H9 (cell line): ENCODE data around the gene UQCRHL. TPM values are rescaled to one million over a fixed set of nuclear protein-coding genes. Genes with fewer than 3 reads are reported as not detected.
"Not testable (repeated sequence)": the region's sequence is repeated elsewhere in the genome, so short reads cannot be mapped to it uniquely, and the experiment has no call there.

Experiments
- DNase-seq: peaks from one replicate; pipeline ENCODE4 v3.0.0-alpha.2; 2017
- H2AFZ ChIP-seq: one replicate; pipeline ENCODE4 v1.6.1; 2013; ENCODE audit warnings: mild to moderate bottlenecking, low read length, control low read depth, moderate library complexity
- H2AK5ac ChIP-seq: 2 replicates; pipeline ENCODE4 v1.6.1; 2013; ENCODE audit warnings: low read length, control low read depth, mixed read lengths; ENCODE audit not compliant: insufficient read length
- H2BK120ac ChIP-seq: one replicate; pipeline ENCODE4 v1.6.1; 2013; ENCODE audit warnings: low read depth, mild to moderate bottlenecking, low read length, control low read depth, inconsistent platforms; ENCODE audit not compliant: poor library complexity, severe bottlenecking
- H2BK12ac ChIP-seq: 2 replicates; pipeline ENCODE4 v1.6.1; 2013; ENCODE audit warnings: low read length, control low read depth, mixed read lengths, low read depth; ENCODE audit not compliant: insufficient read length
- H2BK15ac ChIP-seq: 2 replicates; pipeline ENCODE4 v1.6.1; 2013; ENCODE audit warnings: low read depth, low read length, control low read depth
- H2BK20ac ChIP-seq: one replicate; pipeline ENCODE4 v1.6.1; 2013; ENCODE audit warnings: low read depth, mild to moderate bottlenecking, low read length, control low read depth, inconsistent platforms; ENCODE audit not compliant: poor library complexity, severe bottlenecking
- H2BK5ac ChIP-seq: 2 replicates; pipeline ENCODE4 v1.6.1; 2013; ENCODE audit warnings: low read length, control low read depth, mixed read lengths; ENCODE audit not compliant: insufficient read length
- H3K14ac ChIP-seq: 2 replicates; pipeline ENCODE4 v1.6.1; 2013; ENCODE audit warnings: low read length, control low read depth; ENCODE audit not compliant: insufficient read depth
- H3K18ac ChIP-seq: 2 replicates; pipeline ENCODE4 v1.6.1; 2013; ENCODE audit warnings: low read depth, mild to moderate bottlenecking, mixed read lengths, low read length, control low read depth; ENCODE audit not compliant: insufficient read length
- H3K23ac ChIP-seq: 2 replicates; pipeline ENCODE4 v1.6.1; 2013; ENCODE audit warnings: low read length, control low read depth, mixed read lengths, low read depth; ENCODE audit not compliant: insufficient read length
- H3K23me2 ChIP-seq: 2 replicates; pipeline ENCODE4 v1.6.1; 2013; ENCODE audit warnings: low read depth, mild to moderate bottlenecking, mixed read lengths, low read length, control low read depth; ENCODE audit not compliant: insufficient read length, poor library complexity, severe bottlenecking
- H3K27ac ChIP-seq: 2 replicates; pipeline ENCODE4 v1.5.1; 2013; ENCODE audit warnings: low read length, control low read depth, mixed read lengths, low read depth; ENCODE audit not compliant: insufficient read length
- H3K27me3 ChIP-seq: 2 replicates; pipeline ENCODE4 v1.6.1; 2013; ENCODE audit warnings: low read length, control low read depth, inconsistent platforms; ENCODE audit not compliant: insufficient read depth
- H3K4ac ChIP-seq: 2 replicates; pipeline ENCODE4 v1.6.1; 2013; ENCODE audit warnings: low read depth, mild to moderate bottlenecking, control low read depth, inconsistent platforms, low read length, moderate library complexity
- H3K4me1 ChIP-seq: 2 replicates; pipeline ENCODE4 v1.6.1; 2013; ENCODE audit warnings: low read length, control low read depth, inconsistent platforms; ENCODE audit not compliant: insufficient read depth
- H3K4me2 ChIP-seq: 2 replicates; pipeline ENCODE4 v1.6.1; 2013; ENCODE audit warnings: low read length, control low read depth, mixed read lengths; ENCODE audit not compliant: insufficient read length, insufficient read depth
- H3K56ac ChIP-seq: 2 replicates; pipeline ENCODE4 v1.6.1; 2013; ENCODE audit warnings: low read depth, mild to moderate bottlenecking, mixed read lengths, low read length, control low read depth; ENCODE audit not compliant: insufficient read length
- H3K79me1 ChIP-seq: 2 replicates; pipeline ENCODE4 v1.6.1; 2013; ENCODE audit warnings: low read depth, mild to moderate bottlenecking, moderate library complexity, low read length, control low read depth, inconsistent platforms; ENCODE audit not compliant: insufficient read depth, poor library complexity, severe bottlenecking
- H3K79me2 ChIP-seq: 2 replicates; pipeline ENCODE4 v1.6.1; 2013; ENCODE audit warnings: low read length, control low read depth, inconsistent platforms; ENCODE audit not compliant: insufficient read depth
- H3K9ac ChIP-seq: 2 replicates; pipeline ENCODE4 v1.6.1; 2013; ENCODE audit warnings: low read length, control low read depth, mixed read lengths; ENCODE audit not compliant: insufficient read length; ENCODE audit errors: extremely low read depth
- H3K9me3 ChIP-seq: one replicate; pipeline ENCODE4 v1.6.1; 2013; ENCODE audit warnings: low read depth, low read length, inconsistent platforms; ENCODE audit not compliant: control insufficient read depth
- H3T11ph ChIP-seq: one replicate; pipeline ENCODE4 v1.6.1; 2013; ENCODE audit warnings: mild to moderate bottlenecking, low read length, control low read depth, inconsistent platforms
- H4K20me1 ChIP-seq: one replicate; pipeline ENCODE4 v1.6.1; 2013; ENCODE audit not compliant: control insufficient read depth, insufficient read length, insufficient read depth
- H4K5ac ChIP-seq: 2 replicates; pipeline ENCODE4 v1.6.1; 2013; ENCODE audit warnings: low read depth, mild to moderate bottlenecking, mixed read lengths, low read length, control low read depth; ENCODE audit not compliant: insufficient read length
- H4K8ac ChIP-seq: replicated peaks from 2 replicates; pipeline ENCODE4 v1.6.1; 2013; ENCODE audit warnings: low read length, control low read depth, mixed read lengths, low read depth; ENCODE audit not compliant: insufficient read length
- H4K91ac ChIP-seq: 2 replicates; pipeline ENCODE4 v1.6.1; 2013; ENCODE audit warnings: low read depth, mild to moderate bottlenecking, moderate library complexity, mixed read lengths, low read length, control low read depth; ENCODE audit not compliant: insufficient read length
- H3K27ac Mint-ChIP-seq, 3 experiments: 2 replicates in 2 of 3; 3 replicates in 1 of 3; pipeline ENCODE4 v1.8.0; 2020 to 2021; ENCODE audit warnings: mixed read lengths in 3 of 3, mild to moderate bottlenecking in 1 of 3, moderate library complexity in 1 of 3
- H3K27me3 Mint-ChIP-seq: 2 replicates; pipeline ENCODE4 v1.8.0; 2021; ENCODE audit warnings: low read depth, mild to moderate bottlenecking, moderate library complexity, mixed read lengths
- H3K36me3 Mint-ChIP-seq, 3 experiments: 2 replicates in 2 of 3; 3 replicates in 1 of 3; pipeline ENCODE4 v1.8.0; 2020 to 2021; ENCODE audit warnings: low read depth in 3 of 3, mixed read lengths in 3 of 3; ENCODE audit not compliant: insufficient read depth in 1 of 3
- H3K4me1 Mint-ChIP-seq, 2 experiments: 2 replicates each; pipeline ENCODE4 v1.8.0; 2020; ENCODE audit warnings: mixed read lengths in 2 of 2
- H3K4me3 Mint-ChIP-seq, 2 experiments: 2 replicates in 1 of 2; 3 replicates in 1 of 2; pipeline ENCODE4 v1.8.0; 2020 to 2021; ENCODE audit warnings: mild to moderate bottlenecking in 2 of 2, mixed read lengths in 2 of 2, moderate library complexity in 1 of 2
- H3K9me3 Mint-ChIP-seq, 2 experiments: 2 replicates in 1 of 2; 3 replicates in 1 of 2; pipeline ENCODE4 v1.8.0; 2020; ENCODE audit warnings: mild to moderate bottlenecking in 2 of 2, mixed read lengths in 2 of 2, moderate library complexity in 1 of 2
- WGBS: extraction: QIAGEN DNeasy Blood & Tissue Kit; methylation state at CpG from one replicate; pipeline ENCODE4 v1.1.7; 2013; ENCODE audit warnings: missing lambda C conversion rate, low lambda C conversion rate, mixed read lengths; ENCODE audit not compliant: insufficient read length; ENCODE audit errors: extremely low coverage; 5-methylcytosine and 5-hydroxymethylcytosine counted together
- long read RNA-seq: library from polyadenylated mRNA; unstranded; transcript quantifications from one replicate; pipeline ENCODE4 v2.0.0, GENCODE V29; 2020
- total RNA-seq: library from RNA; stranded (reverse); gene quantifications from 2 replicates; pipeline ENCODE4 v1.2.1, GENCODE V29; 2021

Gene UQCRHL
- 2.0 and 2.6 TPM in 2 replicates for total RNA-seq
- long read RNA-seq: 0 reads

DNA sequence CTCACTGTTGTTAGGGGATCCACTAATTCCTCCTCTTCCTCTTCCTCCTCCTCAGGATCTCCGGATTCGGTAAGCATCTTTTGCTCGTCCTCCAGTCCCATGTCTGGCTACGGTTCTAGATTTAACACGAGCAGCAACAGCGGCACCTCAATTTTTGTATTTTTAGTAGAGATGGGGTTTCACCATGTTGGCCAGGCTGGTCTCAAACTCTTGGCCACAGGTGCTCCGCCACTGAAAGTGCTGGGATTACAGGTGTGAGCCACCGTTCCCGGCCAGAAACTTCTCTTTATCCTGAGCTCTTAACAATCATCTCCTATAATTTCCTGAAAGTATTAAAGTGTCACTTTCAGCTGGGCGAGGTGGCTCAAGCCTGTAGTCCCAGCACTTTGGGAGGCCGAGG lies at the start of gene UQCRHL:
TSS of gene UQCRHL (minus strand) at position 101 of the 400 bp plus-strand sequence. CDS start at position 101, 0 bp downstream.
- H3K79me1 ChIP-seq, H2BK12ac ChIP-seq, H3K27ac ChIP-seq, H3K9me3 ChIP-seq, H3K4me2 ChIP-seq, H4K20me1 ChIP-seq, H3K4me3 Mint-ChIP-seq, H3K14ac ChIP-seq, H4K91ac ChIP-seq, H2BK20ac ChIP-seq, H2BK15ac ChIP-seq, H3K18ac ChIP-seq, H3K23me2 ChIP-seq, H3K9ac ChIP-seq, H3K56ac ChIP-seq, H3T11ph ChIP-seq, H2BK120ac ChIP-seq, H2AK5ac ChIP-seq, H3K23ac ChIP-seq, H3K27me3 Mint-ChIP-seq, H3K4ac ChIP-seq, H3K4me1 Mint-ChIP-seq, H2BK5ac ChIP-seq, H3K27me3 ChIP-seq, H4K5ac ChIP-seq, H3K79me2 ChIP-seq, H4K8ac ChIP-seq, DNase-seq, H3K36me3 Mint-ChIP-seq, H3K4me1 ChIP-seq, H3K9me3 Mint-ChIP-seq, H2AFZ ChIP-seq: not testable (repeated sequence)
- H3K27ac Mint-ChIP-seq: peak within 1 kb of the TSS in 2 of 3 experiments; percentile 55 to 94; a peak in 5 of 7 replicates
- no CpG with 5 or more reads among the region's 11 CpGs for WGBS
